Astrocyte of the spinal cord (primary cell): ENCODE data around the gene EHBP1L1.

ENCODE experiments used
- DNase-seq: peaks from one replicate; pipeline ENCODE4 v3.0.0; 2011; ENCODE audit warnings: low read depth, low spot score
- H3K4me3 ChIP-seq: 2 replicates; pipeline ENCODE4 v1.5.1; 2011; ENCODE audit warnings: low read depth, mild to moderate bottlenecking, low read length, moderate library complexity
- in situ Hi-C: cut with HindIII; loops from 2 replicates; pipeline ENCODE4 v1.10.0; 2017; ENCODE audit warnings: low sequenced_read_pairs
- TF ChIP-seq, protein P1 (sequence below): IDR thresholded peaks from 2 replicates; pipeline ENCODE4 v1.5.1; 2012; ENCODE audit warnings: low read depth, mild to moderate bottlenecking, low read length, inconsistent platforms

The EHBP1L1 gene

DNA sequence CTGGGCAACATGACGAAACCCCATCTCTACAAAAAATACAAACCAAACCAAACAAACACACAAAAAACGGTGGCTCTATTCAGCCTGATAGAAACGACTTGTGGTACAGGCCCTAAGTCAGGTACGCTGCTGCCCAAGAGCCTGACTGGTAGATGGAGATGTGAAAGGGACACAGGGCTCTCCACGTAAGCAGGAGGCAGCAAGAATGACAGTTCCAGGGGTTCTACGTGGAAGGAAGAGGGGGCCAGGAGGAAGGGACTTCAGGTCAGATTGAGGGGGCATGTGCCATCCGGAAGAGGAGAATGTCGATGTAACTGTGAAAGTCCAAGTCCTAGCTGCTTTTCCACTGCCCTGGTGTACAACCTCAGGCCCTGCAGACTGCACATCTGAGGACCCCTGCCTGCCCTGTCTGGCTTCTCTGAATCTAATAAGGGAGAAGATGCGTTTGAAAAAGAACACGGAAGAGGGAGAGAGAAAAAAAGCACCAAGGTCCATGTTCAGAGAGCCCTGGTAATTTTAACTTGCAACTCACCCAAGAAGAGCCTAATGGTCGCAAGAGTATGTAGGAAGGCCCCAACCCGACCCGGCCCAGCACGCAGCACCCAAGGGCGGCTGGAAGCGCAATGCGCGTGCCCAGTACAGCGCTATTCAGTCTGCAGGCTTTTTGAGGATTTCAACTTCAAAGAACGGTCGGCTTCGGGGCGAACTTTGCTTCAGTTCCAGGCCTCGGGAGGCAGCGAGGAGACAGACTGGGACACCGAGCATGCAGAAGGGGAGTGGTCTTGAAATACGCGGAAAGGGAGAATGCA lies 6.5 kb upstream of the EHBP1L1 start:
- DNase-seq: no peak
- in situ Hi-C loops: no loop called here
- TF ChIP-seq, protein P1, sequence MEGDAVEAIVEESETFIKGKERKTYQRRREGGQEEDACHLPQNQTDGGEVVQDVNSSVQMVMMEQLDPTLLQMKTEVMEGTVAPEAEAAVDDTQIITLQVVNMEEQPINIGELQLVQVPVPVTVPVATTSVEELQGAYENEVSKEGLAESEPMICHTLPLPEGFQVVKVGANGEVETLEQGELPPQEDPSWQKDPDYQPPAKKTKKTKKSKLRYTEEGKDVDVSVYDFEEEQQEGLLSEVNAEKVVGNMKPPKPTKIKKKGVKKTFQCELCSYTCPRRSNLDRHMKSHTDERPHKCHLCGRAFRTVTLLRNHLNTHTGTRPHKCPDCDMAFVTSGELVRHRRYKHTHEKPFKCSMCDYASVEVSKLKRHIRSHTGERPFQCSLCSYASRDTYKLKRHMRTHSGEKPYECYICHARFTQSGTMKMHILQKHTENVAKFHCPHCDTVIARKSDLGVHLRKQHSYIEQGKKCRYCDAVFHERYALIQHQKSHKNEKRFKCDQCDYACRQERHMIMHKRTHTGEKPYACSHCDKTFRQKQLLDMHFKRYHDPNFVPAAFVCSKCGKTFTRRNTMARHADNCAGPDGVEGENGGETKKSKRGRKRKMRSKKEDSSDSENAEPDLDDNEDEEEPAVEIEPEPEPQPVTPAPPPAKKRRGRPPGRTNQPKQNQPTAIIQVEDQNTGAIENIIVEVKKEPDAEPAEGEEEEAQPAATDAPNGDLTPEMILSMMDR: no peak
- H3K4me3 ChIP-seq: peak overlapping the region; percentile 98

DNA sequence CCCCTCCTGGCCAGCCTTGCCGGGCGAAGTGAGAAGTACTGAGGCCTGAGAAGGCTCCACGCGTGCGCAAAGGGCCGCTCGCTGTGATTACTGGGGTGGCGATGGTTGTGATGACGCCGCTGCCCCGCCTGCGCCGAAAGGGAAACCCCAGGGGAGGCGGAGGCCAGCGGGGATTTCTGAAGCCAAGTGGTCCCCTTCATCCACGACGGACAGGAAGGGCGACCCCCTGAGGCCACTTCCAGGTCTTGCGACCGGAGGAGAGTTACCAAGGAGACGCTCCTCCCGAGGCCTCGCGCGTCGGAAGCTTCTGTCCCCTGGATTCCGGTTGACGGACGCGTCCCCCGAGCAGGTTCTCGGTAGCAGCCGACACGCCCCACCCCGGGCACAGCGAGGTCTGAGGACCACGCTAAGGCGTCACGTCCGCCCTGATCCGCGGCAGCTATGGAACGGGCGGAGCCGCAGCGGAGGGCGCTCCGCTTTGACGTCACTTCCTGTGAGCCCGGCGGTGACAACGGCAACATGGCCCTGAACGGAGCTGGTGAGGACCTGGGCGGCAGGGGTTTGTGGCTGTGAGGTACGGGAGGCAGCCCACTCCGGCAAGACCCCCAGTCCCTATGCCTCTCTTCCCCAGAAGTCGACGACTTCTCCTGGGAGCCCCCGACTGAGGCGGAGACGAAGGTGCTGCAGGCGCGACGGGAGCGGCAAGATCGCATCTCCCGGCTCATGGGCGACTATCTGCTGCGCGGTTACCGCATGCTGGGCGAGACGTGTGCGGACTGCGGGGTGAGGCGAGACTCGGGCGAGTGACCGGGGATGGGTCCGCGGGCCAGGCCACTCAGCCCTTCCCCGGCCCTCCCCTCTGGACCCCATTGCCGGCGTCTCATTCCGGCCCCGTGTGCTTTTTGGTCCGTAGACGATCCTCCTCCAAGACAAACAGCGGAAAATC lies 5.6 kb upstream of the EHBP1L1 start, which contains the start of gene ZNRD2:
ZNRD2 (plus strand) TSS at position 505 of the 946 bp plus-strand sequence; CDS start at position 520, 15 bp downstream.
- in situ Hi-C loops: no loop called here
- peak; percentile 100 for DNase-seq
- H3K4me3 ChIP-seq: peak within 1 kb of the TSS; percentile 98
- TF ChIP-seq, protein P1: peak; percentile 56

DNA sequence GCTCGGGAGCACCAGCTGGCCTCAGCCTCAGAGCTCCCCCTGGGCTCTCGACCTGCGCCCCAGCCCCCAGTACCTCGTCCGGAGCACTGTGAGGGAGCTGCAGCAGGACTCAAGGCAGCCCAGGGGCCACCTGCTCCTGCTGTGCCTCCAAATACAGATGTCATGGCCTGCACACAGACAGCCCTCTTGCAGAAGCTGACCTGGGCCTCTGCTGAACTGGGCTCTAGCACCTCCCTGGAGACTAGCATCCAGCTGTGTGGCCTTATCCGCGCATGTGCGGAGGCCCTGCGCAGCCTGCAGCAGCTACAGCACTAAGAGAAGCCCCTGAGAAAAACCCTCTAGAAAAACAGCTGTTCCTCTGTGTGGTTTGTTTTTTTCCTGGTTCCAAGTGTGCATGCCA lies 4.4 kb upstream of the EHBP1L1 start:
- peak overlapping the region; percentile 69 for H3K4me3 ChIP-seq
- in situ Hi-C loops: no loop called here
- TF ChIP-seq, protein P1: no peak
- no peak for DNase-seq

DNA sequence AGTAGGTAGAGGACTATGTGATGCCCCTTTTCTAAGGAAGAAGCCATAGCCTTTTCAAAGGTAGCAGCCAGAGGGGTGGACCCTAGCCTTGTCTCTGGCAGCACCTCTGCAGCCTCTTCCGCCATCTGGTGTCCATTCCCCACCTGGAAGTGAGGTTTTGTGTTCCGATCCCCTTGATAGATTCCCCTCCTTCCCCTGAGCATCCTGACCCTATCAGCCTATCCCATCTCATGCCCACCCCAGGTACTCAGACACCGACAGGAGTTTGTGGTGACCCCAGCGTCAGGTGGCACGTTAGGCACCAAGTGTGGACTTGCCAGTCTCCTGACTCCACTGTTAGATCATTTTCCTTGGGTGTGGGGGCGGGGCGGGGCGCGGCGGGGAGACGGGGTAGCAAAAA lies 3.9 kb upstream of the EHBP1L1 start:
- in situ Hi-C loops: no loop called here
- H3K4me3 ChIP-seq: peak overlapping the region; percentile 69
- TF ChIP-seq, protein P1: peak; percentile 53
- peak; percentile 54 for DNase-seq

DNA sequence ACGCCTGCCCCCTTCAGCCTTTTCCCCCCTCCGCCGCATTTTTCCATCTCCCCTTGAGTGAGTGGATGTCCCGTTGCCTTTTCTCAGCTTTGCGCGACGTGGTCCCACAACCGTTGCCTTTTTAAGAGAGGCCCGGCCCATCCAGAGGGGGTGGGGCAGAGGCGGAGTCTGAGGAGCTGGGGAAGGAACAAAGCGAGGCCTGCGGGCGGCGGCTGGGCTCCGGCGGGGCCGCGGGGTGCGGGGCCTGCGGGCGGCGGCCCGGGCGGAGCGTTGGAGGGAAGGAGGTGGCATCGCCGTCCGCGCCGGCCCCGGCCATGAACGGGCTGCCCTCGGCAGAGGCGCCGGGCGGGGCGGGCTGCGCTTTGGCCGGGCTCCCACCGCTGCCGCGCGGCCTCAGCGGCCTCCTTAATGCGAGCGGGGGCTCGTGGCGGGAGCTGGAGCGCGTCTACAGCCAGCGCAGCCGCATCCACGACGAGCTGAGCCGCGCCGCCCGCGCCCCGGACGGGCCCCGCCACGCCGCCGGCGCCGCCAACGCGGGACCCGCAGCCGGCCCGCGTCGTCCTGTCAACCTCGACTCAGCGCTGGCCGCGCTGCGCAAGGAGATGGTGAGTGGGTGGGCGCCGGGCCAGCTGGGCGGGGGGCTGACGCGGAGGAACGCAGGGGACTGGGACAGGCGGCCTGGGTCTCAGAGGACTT lies 3.3 kb upstream of the EHBP1L1 start, which contains the start of gene FAM89B:
FAM89B (plus strand) TSS at position 183 of the 696 bp plus-strand sequence; CDS start at position 315, 132 bp downstream.
- in situ Hi-C loops: no loop called here
- peak within 1 kb of the TSS; percentile 69 for H3K4me3 ChIP-seq
- DNase-seq: peak; percentile 85
- TF ChIP-seq, protein P1: no peak
